Activated naive CD8-positive, alpha-beta T cell treated with anti-CD3 and anti-CD28 coated beads, Interleukin-2, amount 10 ng/mL, durations not matched to agents 7 days and 5 days (primary cell): ENCODE data around the gene DPH3. TPM values are rescaled to one million over a fixed set of nuclear protein-coding genes. Genes with fewer than 3 reads are reported as not detected.
A peak's percentile ranks its signal among the peaks of the same experiment; 100 is the strongest.

Experiments used
- ATAC-seq: fragments of 150-1000 bp; cut with Tn5 transposase; one replicate; pipeline ENCODE4 v1.10.0; 2021; ENCODE audit warnings: low read depth, moderate library complexity
- POLR2A ChIA-PET: fragments of 350-600 bp; sonication (Branson Sonifier 250); formaldehyde crosslinking; loops from one replicate; lab custom pipeline; 2021; ENCODE audit warnings: antibody characterized with exemption; lab: Charles Lee
- DNase-seq: peaks from one replicate; pipeline ENCODE4 v3.0.0; 2021
- H3K27ac Mint-ChIP-seq: one replicate; pipeline ENCODE4 v1.8.0; 2022; ENCODE audit warnings: mild to moderate bottlenecking, mixed read lengths
- H3K27me3 Mint-ChIP-seq: one replicate; pipeline ENCODE4 v1.8.0; 2022; ENCODE audit warnings: mild to moderate bottlenecking, moderate library complexity, mixed read lengths
- H3K36me3 Mint-ChIP-seq: one replicate; pipeline ENCODE4 v1.8.0; 2021; ENCODE audit warnings: mild to moderate bottlenecking, mixed read lengths
- H3K4me1 Mint-ChIP-seq: one replicate; pipeline ENCODE4 v1.8.0; 2021; ENCODE audit warnings: mixed read lengths
- H3K4me3 Mint-ChIP-seq: one replicate; pipeline ENCODE4 v1.8.0; 2022; ENCODE audit warnings: mild to moderate bottlenecking, moderate library complexity, mixed read lengths
- H3K9me3 Mint-ChIP-seq: one replicate; pipeline ENCODE4 v1.8.0; 2021; ENCODE audit warnings: mixed read lengths
- total RNA-seq, 2 experiments: library from RNA; stranded (reverse); gene quantifications; one replicate each; pipeline ENCODE4 v1.2.3, GENCODE V29; 2021

DPH3 gene
- total RNA-seq, 2 experiments from 2014 or later, result 12.1 to 14.9 TPM

DNA sequence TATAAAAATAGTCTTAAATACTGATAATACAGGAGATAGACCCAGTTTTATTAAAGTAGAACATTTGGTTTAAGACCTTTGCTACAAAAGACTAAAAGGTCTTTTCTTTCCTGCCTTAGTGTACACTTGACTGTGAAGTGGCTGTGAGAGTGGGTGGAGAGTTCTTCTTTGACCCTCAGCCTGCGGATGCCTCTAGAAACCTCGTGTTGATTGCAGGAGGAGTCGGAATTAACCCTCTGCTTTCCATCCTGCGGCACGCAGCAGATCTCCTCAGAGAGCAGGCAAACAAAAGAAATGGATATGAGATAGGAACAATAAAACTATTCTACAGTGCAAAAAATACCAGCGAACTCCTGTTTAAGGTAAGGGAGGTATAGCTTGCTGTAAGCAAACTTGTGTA, 36.8 kb upstream of the DPH3 start:
- DNase-seq (no peak), ATAC-seq (peak; percentile 46)
- H3K27ac Mint-ChIP-seq, result peak overlapping the region; percentile 92
- H3K4me1 Mint-ChIP-seq, result peaks cover 81% of the 10 kb centered on the region
- H3K27me3 Mint-ChIP-seq, result no peaks in the 10 kb centered on the region
- POLR2A ChIA-PET, result interaction anchor here (0.6 to 6.4 kb wide), 12 partner anchors 8 to 1203 kb away, joined by 3 to 71 read pairs (median 6); partner anchors contain the start of genes DPH3, OXNAD1 and RBSN
- H3K36me3 Mint-ChIP-seq, result peaks cover 69% of the 10 kb centered on the region
- H3K9me3 Mint-ChIP-seq, result no peaks in the 10 kb centered on the region
- H3K4me3 Mint-ChIP-seq, result peak overlapping the region; percentile 92

DNA sequence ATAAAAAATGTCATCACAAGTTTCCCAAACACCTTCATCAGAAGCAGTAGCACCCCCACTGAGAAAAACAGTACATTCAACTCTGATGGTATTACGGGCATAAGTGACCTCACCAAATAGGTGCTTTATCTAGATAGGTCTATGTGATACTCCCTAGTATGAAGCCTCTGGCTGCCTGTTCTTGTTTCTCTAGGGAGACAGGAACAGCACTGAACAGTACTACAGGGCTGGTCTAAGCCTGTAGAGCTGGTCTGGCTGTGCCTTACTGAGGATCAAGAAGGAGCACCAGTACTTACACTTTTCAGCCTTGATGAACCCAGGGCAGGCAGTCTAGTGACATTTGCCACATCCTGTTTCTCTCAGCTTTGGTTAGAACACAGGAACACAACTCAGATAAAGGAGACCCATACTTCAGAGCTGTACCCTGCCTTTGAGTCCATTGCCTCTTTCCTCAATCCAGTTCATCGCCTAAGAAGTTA, 36.2 kb upstream of the DPH3 start:
- peak; percentile 78 for ATAC-seq
- peaks cover 81% of the 10 kb centered on the region for H3K4me1 Mint-ChIP-seq
- no peaks in the 10 kb centered on the region for H3K9me3 Mint-ChIP-seq
- DNase-seq, result no peak
- peaks cover 73% of the 10 kb centered on the region for H3K36me3 Mint-ChIP-seq
- no peaks in the 10 kb centered on the region for H3K27me3 Mint-ChIP-seq
- H3K27ac Mint-ChIP-seq, result peak overlapping the region; percentile 92
- peak overlapping the region; percentile 92 for H3K4me3 Mint-ChIP-seq
- POLR2A ChIA-PET, result interaction anchor here (0.6 to 6.4 kb wide), 12 partner anchors 8 to 1202 kb away, joined by 3 to 71 read pairs (median 5); partner anchors contain the start of genes DPH3, OXNAD1 and RBSN

DNA sequence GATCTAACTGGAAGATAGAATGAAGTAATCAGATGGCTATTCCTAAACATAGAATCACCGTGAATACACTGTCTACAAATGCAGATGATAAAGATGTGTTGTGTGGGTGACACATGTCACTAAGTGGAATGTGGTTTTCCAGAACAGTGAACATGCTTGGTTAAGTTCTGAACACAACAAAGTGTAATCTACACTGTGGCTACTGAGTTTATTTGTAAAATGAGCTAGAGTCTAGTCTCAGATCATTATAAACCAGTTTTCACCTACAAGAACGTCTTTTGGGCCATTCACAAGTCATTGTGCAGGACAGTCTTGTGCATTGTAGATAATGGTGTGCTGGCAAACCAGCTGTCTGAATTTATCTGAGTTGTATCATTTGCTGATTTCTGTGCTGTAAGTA, 35.6 kb upstream of the DPH3 start:
- peak overlapping the region; percentile 92 for H3K27ac Mint-ChIP-seq
- H3K27me3 Mint-ChIP-seq, result no peaks in the 10 kb centered on the region
- no peak for ATAC-seq
- no peak for DNase-seq
- peak overlapping the region; percentile 92 for H3K4me3 Mint-ChIP-seq
- POLR2A ChIA-PET, result interaction anchor here (0.7 to 6.4 kb wide), 7 partner anchors 7 to 852 kb away, joined by 3 to 71 read pairs (median 8); no protein-coding TSS in a partner anchor
- peaks cover 81% of the 10 kb centered on the region for H3K4me1 Mint-ChIP-seq
- no peaks in the 10 kb centered on the region for H3K9me3 Mint-ChIP-seq
- H3K36me3 Mint-ChIP-seq, result peaks cover 75% of the 10 kb centered on the region

DNA sequence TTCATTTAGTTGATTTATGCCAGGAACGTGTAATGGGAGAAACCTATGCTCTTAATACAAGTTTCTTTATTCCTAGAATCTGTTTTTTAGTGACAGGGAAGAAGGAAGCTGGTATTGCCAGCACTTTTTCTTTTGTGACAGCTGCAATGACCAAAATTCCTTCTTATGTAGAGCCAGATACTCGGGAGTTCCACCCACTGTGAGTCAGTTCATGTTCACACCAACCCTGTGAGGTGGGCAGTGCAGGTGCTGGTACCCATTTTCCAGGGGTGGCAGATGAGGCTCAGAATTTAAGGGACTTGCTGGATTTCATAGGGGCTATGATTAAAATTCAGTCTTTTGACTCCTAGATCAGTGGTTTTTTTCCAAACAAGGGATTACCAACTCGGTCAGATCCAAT, 35.0 kb upstream of the DPH3 start:
- Mint-ChIP-seq H3K36me3 (peaks cover 73% of the 10 kb centered on the region), H3K9me3 (no peaks in the 10 kb centered on the region), H3K27ac (peak overlapping the region; percentile 92), H3K4me3 (peak overlapping the region; percentile 92), H3K27me3 (no peaks in the 10 kb centered on the region), H3K4me1 (peaks cover 80% of the 10 kb centered on the region)
- ATAC-seq (no peak), DNase-seq (no peak)
- POLR2A ChIA-PET, result interaction anchor here (0.9 to 6.4 kb wide), 5 partner anchors 6 to 22 kb away, joined by 4 to 71 read pairs (median 37); no protein-coding TSS in a partner anchor

DNA sequence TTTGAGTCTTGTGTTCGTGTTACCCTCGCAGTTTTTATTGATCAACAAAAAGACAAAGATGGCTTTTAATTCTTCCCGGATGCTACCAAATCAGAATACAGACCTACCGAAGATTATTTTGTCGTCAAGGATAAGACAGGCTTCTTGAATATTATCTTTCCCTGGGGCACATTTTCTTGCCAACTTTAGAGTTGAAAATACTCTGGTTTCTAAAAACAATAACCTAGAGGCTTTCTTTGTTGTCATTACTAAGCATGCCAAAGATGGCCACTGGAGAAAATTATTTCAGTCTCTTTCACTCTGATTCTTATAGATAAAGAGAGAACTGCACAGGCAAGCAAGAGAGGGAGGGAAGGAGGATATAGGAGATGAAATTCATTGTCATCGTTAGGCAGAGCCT, 34.1 kb upstream of the DPH3 start:
- H3K9me3 Mint-ChIP-seq, result peaks cover under 1% of the 10 kb centered on the region
- ATAC-seq (no peak), DNase-seq (no peak)
- H3K4me1 Mint-ChIP-seq, result peaks cover 76% of the 10 kb centered on the region
- POLR2A ChIA-PET, result interaction anchor here (0.6 to 1.6 kb wide), 3 partner anchors 10 to 20 kb away, joined by 4 to 6 read pairs (median 5); no protein-coding TSS in a partner anchor
- no peaks in the 10 kb centered on the region for H3K27me3 Mint-ChIP-seq
- H3K27ac Mint-ChIP-seq, result peak overlapping the region; percentile 88
- H3K36me3 Mint-ChIP-seq, result peaks cover 71% of the 10 kb centered on the region
- H3K4me3 Mint-ChIP-seq, result peak overlapping the region; percentile 92

DNA sequence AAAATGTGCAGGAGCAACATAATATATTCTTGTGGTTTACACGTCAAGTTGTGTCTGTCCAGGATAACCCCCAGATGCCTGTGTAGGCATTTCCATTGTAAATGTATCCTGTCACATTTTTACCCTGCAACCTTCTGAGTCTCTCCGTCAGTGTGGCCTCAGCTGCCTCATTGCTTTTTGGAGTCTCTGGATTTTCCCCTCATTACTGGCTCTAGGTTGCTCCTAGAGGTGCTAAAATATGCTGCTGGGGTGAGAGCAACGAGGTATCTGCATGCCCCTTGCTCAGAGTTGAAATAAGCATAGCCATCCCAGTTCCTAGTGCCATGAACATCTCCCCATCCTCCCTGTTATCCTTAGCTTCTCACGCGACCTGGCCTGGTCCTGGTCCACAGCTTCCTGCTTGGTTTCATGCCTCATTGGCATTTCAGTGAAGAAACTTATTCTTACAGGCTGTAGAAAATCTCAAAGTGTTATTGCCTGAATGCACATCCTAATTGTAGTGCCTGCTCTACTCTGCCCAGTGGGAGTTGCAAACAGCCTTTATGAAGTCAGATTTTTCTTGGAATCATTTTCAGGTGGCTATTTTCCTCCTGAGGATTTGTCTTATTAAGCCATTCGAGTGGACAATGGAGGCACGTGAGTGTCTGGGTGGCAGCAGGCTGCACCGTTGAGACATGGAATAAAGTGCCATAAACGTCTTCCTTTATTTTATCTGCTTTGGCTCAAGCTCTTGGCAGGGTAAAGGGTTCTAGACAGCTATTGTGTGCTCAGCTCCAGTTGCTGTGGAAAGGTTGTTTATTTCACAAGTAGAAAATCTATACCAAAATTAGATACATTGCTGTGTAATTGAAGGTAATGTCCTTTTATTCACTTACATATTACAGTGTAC, 33.5 kb upstream of the DPH3 start:
- peaks cover 5% of the 10 kb centered on the region for H3K9me3 Mint-ChIP-seq
- peak overlapping the region; percentile 88 for H3K27ac Mint-ChIP-seq
- ATAC-seq (no peak), DNase-seq (no peak)
- H3K4me3 Mint-ChIP-seq, result peak overlapping the region; percentile 92
- H3K36me3 Mint-ChIP-seq, result peaks cover 74% of the 10 kb centered on the region
- POLR2A ChIA-PET, result interaction anchor here (0.6 to 1.6 kb wide), 5 partner anchors 9 to 20 kb away, joined by 3 to 6 read pairs (median 5); no protein-coding TSS in a partner anchor
- H3K27me3 Mint-ChIP-seq, result no peaks in the 10 kb centered on the region
- peaks cover 81% of the 10 kb centered on the region for H3K4me1 Mint-ChIP-seq

DNA sequence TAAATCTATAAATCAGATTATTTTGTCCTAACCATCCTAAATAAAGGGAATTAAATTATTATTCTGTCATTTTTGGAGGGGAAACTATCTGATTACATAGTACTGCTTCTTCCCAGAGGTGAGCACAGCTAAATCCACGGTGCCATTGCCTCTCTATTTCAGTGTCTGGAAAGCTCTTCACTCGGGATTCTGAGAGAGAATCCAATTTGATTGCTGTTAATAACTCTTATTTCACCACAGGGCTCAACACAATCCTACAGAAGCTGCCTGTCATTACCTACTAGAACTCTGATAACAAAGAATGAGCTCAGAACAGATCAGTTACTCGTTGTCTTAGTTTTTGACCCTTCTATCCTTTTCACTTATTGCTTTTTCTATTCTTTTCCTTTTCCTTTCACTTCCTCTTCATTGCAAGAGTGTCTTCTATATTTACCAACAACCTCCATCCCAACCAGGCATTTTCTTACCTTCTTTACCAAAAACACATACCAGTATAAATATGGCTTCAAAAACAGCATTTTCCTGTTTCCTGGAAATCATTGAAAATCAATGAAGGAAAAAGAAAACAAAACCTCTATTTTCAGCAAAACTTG, 30.7 kb upstream of the DPH3 start:
- H3K9me3 Mint-ChIP-seq, result peaks cover 10% of the 10 kb centered on the region
- DNase-seq (no peak), ATAC-seq (peak; percentile 5)
- H3K27me3 Mint-ChIP-seq, result no peaks in the 10 kb centered on the region
- peaks cover 77% of the 10 kb centered on the region for H3K36me3 Mint-ChIP-seq
- H3K4me1 Mint-ChIP-seq, result peaks cover 81% of the 10 kb centered on the region
- peak overlapping the region; percentile 84 for H3K27ac Mint-ChIP-seq
- POLR2A ChIA-PET, result interaction anchor here (1.1 to 9.5 kb wide), 5 partner anchors 8 to 217 kb away, joined by 4 to 141 read pairs (median 12); no protein-coding TSS in a partner anchor
- peak overlapping the region; percentile 82 for H3K4me3 Mint-ChIP-seq

DNA sequence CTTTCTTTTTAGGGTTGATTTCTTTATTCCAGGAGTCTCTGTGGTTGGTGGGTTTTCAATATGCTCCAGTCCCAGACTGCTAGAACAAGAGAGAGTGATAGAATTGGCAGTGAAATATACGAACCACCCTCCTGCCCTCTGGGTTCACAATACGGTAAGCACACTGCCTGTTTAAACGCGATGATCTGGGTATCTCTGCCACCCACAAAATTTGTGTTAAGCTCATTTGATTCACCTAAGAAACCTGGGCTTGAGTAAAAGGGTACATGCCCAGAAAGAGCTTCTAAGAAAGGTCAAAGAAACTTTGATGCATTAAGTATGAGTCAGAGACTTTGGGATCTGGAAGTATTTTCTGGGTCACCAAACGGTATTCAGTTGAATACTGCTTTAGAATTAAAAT, 30.1 kb upstream of the DPH3 start:
- DNase-seq (no peak), ATAC-seq (no peak)
- peaks cover 10% of the 10 kb centered on the region for H3K9me3 Mint-ChIP-seq
- POLR2A ChIA-PET, result interaction anchor here (0.9 to 9.5 kb wide), 6 partner anchors 8 to 222 kb away, joined by 3 to 141 read pairs (median 10); no protein-coding TSS in a partner anchor
- H3K27me3 Mint-ChIP-seq, result no peaks in the 10 kb centered on the region
- peak overlapping the region; percentile 80 for H3K27ac Mint-ChIP-seq
- H3K36me3 Mint-ChIP-seq, result peaks cover 79% of the 10 kb centered on the region
- H3K4me1 Mint-ChIP-seq, result peaks cover 80% of the 10 kb centered on the region
- H3K4me3 Mint-ChIP-seq, result peak overlapping the region; percentile 72

DNA sequence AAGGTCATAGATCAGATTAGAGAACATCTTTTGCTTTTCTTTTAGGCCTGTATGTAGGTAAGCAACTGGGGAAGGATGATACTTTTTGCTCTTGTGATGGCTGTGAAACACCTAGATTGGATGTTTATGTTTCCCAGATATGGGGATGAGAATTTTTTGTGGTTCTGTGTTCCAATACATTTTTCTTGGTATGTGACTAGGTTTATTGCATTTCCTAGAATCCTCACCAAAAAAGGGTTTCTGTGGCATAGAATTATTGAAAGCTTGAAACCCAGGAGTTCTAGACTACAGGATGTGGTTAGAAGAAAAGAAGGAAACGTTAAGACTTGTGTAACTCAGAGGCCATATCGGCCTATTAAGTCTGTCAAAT, 26.1 kb upstream of the DPH3 start:
- ATAC-seq (peak; percentile 36), DNase-seq (no peak)
- H3K4me1 Mint-ChIP-seq, result peaks cover 57% of the 10 kb centered on the region
- peaks cover 10% of the 10 kb centered on the region for H3K9me3 Mint-ChIP-seq
- H3K27me3 Mint-ChIP-seq, result no peaks in the 10 kb centered on the region
- H3K27ac Mint-ChIP-seq, result peak overlapping the region; percentile 97
- POLR2A ChIA-PET, result interaction anchor here (0.7 to 9.5 kb wide), 7 partner anchors 12 to 221 kb away, joined by 3 to 141 read pairs (median 5); partner anchors contain the start of genes DPH3 and OXNAD1
- peak overlapping the region; percentile 97 for H3K4me3 Mint-ChIP-seq
- H3K36me3 Mint-ChIP-seq, result peaks cover 82% of the 10 kb centered on the region

DNA sequence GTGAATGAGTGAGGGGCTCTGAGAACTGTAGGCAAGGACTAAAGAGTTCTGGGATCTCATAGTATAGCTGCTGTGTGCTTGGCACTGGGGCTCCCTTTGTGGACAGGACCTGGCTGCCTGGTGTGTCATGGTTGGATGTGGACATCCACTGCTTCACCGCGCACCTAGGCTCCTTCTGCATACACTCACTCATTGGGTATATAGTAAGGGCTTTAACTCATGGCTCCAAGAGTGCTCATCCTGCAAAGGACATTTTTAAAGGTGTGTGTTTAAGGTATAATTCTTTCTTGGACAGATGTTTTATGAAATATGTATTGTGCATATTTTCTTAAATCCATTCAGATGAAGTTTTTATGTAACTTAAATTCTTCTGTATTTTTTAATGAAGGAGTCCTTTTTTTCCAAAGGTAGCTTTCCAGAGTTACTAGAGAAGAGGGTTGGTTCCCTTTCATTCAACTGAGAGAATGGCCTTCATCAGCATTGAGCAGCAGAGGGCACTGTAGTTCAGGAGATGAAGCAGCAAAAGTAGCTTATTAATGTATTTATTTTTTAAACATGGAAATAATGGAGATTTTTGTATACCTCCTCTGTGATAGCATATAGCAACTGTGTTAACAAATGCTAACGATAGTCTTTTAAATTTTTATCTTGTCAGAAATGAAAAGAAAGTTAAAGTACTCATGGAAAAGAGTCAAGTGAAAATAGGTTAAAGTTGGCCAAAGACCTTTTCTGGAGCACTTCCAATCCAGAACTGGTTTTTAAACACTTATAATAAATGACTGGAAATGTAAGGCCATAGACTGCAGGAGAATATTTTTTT, 25.5 kb upstream of the DPH3 start:
- Mint-ChIP-seq H3K36me3 (peaks cover 76% of the 10 kb centered on the region), H3K4me1 (peaks cover 53% of the 10 kb centered on the region), H3K27ac (peak overlapping the region; percentile 97), H3K27me3 (no peaks in the 10 kb centered on the region), H3K4me3 (peak overlapping the region; percentile 97), H3K9me3 (peaks cover 10% of the 10 kb centered on the region)
- DNase-seq, result no peak
- no peak for ATAC-seq
- POLR2A ChIA-PET, result interaction anchor here (0.6 to 9.5 kb wide), 9 partner anchors 8 to 594 kb away, joined by 3 to 141 read pairs (median 5); partner anchors contain the start of genes DPH3, OXNAD1 and PLCL2

DNA sequence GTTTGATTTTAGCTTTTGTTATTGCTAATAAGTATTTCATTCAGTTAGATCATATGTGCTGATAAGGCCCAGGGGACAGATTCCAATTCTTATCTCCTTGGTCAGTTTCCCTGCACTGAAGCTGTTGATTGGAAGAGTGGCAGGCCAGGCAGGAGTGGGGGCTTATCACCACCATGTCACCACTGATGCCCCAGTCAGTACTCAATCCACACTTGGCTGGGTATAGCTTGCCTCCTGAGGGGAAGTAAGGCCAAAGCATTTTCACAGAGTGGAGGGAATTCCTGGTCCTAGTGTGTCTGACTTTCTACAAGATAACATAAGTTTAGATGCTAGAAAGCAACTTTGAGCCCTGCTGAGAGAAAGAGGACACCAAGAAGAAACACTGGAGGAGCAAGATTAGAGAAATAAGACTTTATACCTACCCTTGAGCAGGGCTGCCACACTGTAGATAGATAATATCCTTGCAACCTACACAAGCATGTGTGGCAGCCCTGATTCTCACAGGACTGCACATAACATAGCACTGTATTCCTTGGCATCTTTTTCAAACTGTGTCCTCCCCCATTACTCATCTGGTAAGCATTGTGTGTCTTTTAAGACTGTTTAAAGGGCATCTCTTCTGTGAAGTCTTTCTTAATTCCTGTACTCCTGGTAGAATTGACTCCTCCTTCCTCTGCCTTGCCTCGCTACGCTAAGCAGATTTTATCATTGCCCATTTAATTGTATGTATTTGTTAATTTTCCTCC, 24.6 kb upstream of the DPH3 start:
- H3K4me3 Mint-ChIP-seq, result peak overlapping the region; percentile 97
- DNase-seq (no peak), ATAC-seq (no peak)
- peaks cover 71% of the 10 kb centered on the region for H3K36me3 Mint-ChIP-seq
- POLR2A ChIA-PET, result interaction anchor here (0.7 to 9.5 kb wide), 12 partner anchors 9 to 862 kb away, joined by 3 to 141 read pairs (median 6); partner anchors contain the start of genes DPH3, OXNAD1, PLCL2 and RFTN1
- peaks cover 54% of the 10 kb centered on the region for H3K4me1 Mint-ChIP-seq
- H3K27ac Mint-ChIP-seq, result peak overlapping the region; percentile 97
- H3K27me3 Mint-ChIP-seq, result no peaks in the 10 kb centered on the region
- H3K9me3 Mint-ChIP-seq, result peaks cover 10% of the 10 kb centered on the region
